ENCODE results near the gene SCGB1A1.

Gene SCGB1A1

GRCh38 chr11:62451241-62451621 is 32.4 kb downstream of the SCGB1A1 start:
- no peak for DNase-seq

GRCh38 chr11:62452261-62452660 is 33.4 kb downstream of the SCGB1A1 start:
- no peak for DNase-seq

GRCh38 chr11:62452839-62453468 is 34.1 kb downstream of the SCGB1A1 start:
- DNase-seq, result no peak

GRCh38 chr11:62456630-62457029 is 37.8 kb downstream of the SCGB1A1 start:
- DNase-seq, result no peak

GRCh38 chr11:62457478-62457877 is 38.6 kb downstream of the SCGB1A1 start:
- DNase-seq, result no peak

- no peak for DNase-seq
Measured at GRCh38 chr11:62458212-62459002, 39.6 kb downstream of the SCGB1A1 start.

GRCh38 chr11:62459080-62459479 is 40.2 kb downstream of the SCGB1A1 start:
- DNase-seq, result no peak

GRCh38 chr11:62461740-62462507 is 43.1 kb downstream of the SCGB1A1 start:
- DNase-seq, result no peak

- DNase-seq, result no peak
Measured at GRCh38 chr11:62462508-62462892, 43.7 kb downstream of the SCGB1A1 start.

- no peak for DNase-seq
Measured at GRCh38 chr11:62463121-62463542, 44.3 kb downstream of the SCGB1A1 start.

- DNase-seq, result no peak
Measured at GRCh38 chr11:62464655-62465054, 45.8 kb downstream of the SCGB1A1 start.

- no peak for DNase-seq
Measured at GRCh38 chr11:62466444-62466843, 47.6 kb downstream of the SCGB1A1 start.

- DNase-seq, result no peak
Measured at GRCh38 chr11:62468577-62468976, 49.7 kb downstream of the SCGB1A1 start.

GRCh38 chr11:62471603-62472002 is 52.8 kb downstream of the SCGB1A1 start:
- DNase-seq, result no peak

GRCh38 chr11:62472063-62472884 is 53.4 kb downstream of the SCGB1A1 start:
- no peak for DNase-seq

All from activated CD4-positive, alpha-beta T cell treated with anti-CD3 and anti-CD28 coated beads, Interleukin-2, amount 50 U/mL, for 4 hours (primary cell).